Naive thymus-derived CD4-positive, alpha-beta T cell (primary cell): ENCODE results near the gene PWWP3B. TPM values are rescaled to one million over a fixed set of nuclear protein-coding genes. Genes with fewer than 3 reads are reported as not detected.

Experiments used
- ATAC-seq: fragments of 150-1000 bp; cut with Tn5 transposase; 2 replicates; pipeline ENCODE4 v1.10.0; 2021; ENCODE audit warnings: mild to moderate bottlenecking, moderate library complexity
- CTCF ChIA-PET: fragments of 350-600 bp; sonication (Branson Sonifier 250); formaldehyde crosslinking; loops from one replicate; lab custom pipeline; 2021; ENCODE audit warnings: antibody characterized with exemption; lab: Charles Lee
- POLR2A ChIA-PET: fragments of 350-600 bp; sonication (Branson Sonifier 250); formaldehyde crosslinking; loops from one replicate; lab custom pipeline; 2021; ENCODE audit warnings: antibody characterized with exemption, inconsistent platforms; lab: Charles Lee
- DNase-seq, 9 donors: peaks; one replicate each; pipeline versions ENCODE4 v3.0.0 to v3.0.0-alpha.2; 2020 to 2022; ENCODE audit warnings: mixed read lengths in 1 of 9
- H3K27ac ChIP-seq: one replicate; pipeline ENCODE4 v1.7.0; 2013; ENCODE audit warnings: mild to moderate bottlenecking, low read depth, low read length, moderate library complexity
- H3K27me3 ChIP-seq, 2 donors: one replicate each; pipeline ENCODE4 v1.7.0; 2013; ENCODE audit warnings: low read length in 2 of 2, mild to moderate bottlenecking in 2 of 2, moderate library complexity in 2 of 2; ENCODE audit not compliant: control insufficient read depth in 2 of 2, insufficient read depth in 2 of 2
- H3K36me3 ChIP-seq, 3 experiments: 1 replicate in 2 of 3; 2 replicates in 1 of 3; pipeline ENCODE4 v1.7.0; 2013; ENCODE audit warnings: low read length in 3 of 3, mild to moderate bottlenecking in 3 of 3, moderate library complexity in 1 of 3; ENCODE audit not compliant: insufficient read depth in 3 of 3, control insufficient read depth in 2 of 3
- H3K4me1 ChIP-seq, 2 donors: one replicate each; pipeline ENCODE4 v1.7.0; 2013; ENCODE audit warnings: low read length in 2 of 2, mild to moderate bottlenecking in 2 of 2, moderate library complexity in 1 of 2; ENCODE audit not compliant: control insufficient read depth in 2 of 2, insufficient read depth in 2 of 2
- H3K4me3 ChIP-seq: 2 replicates; pipeline ENCODE4 v1.7.0; 2013; ENCODE audit warnings: mild to moderate bottlenecking, low read length
- H3K9me3 ChIP-seq, 3 experiments: 1 replicate in 2 of 3; 2 replicates in 1 of 3; pipeline ENCODE4 v1.7.0; 2013; ENCODE audit warnings: low read length in 3 of 3; ENCODE audit not compliant: control insufficient read depth in 2 of 3
- H3K27ac Mint-ChIP-seq, 9 donors: one replicate each; pipeline ENCODE4 v1.8.0; 2020 to 2022; ENCODE audit warnings: mixed read lengths in 9 of 9, mild to moderate bottlenecking in 8 of 9, moderate library complexity in 5 of 9, inconsistent platforms in 2 of 9
- H3K27me3 Mint-ChIP-seq, 5 donors: one replicate each; pipeline ENCODE4 v1.8.0; 2021 to 2022; ENCODE audit warnings: mixed read lengths in 5 of 5, mild to moderate bottlenecking in 1 of 5
- H3K36me3 Mint-ChIP-seq, 5 donors: one replicate each; pipeline ENCODE4 v1.8.0; 2020 to 2022; ENCODE audit warnings: mixed read lengths in 5 of 5, mild to moderate bottlenecking in 3 of 5, inconsistent platforms in 1 of 5
- H3K4me1 Mint-ChIP-seq, 7 donors: one replicate each; pipeline ENCODE4 v1.8.0; 2020 to 2022; ENCODE audit warnings: mixed read lengths in 7 of 7, mild to moderate bottlenecking in 3 of 7, inconsistent platforms in 1 of 7
- H3K4me3 Mint-ChIP-seq, 10 donors: one replicate each; pipeline ENCODE4 v1.8.0; 2020 to 2022; ENCODE audit warnings: mild to moderate bottlenecking in 10 of 10, mixed read lengths in 10 of 10, moderate library complexity in 6 of 10, inconsistent platforms in 2 of 10
- H3K9me3 Mint-ChIP-seq, 11 donors: one replicate each; pipeline ENCODE4 v1.8.0; 2020 to 2022; ENCODE audit warnings: mixed read lengths in 11 of 11, mild to moderate bottlenecking in 4 of 11, inconsistent platforms in 1 of 11, moderate library complexity in 1 of 11
- intact Hi-C, 2 donors: fragments of 100-400 bp; cut with micrococcal nuclease; formaldehyde crosslinking; loops; one replicate each; pipeline ENCODE4 v1.15.1; 2023
- polyA plus RNA-seq, 2 donors: library from polyadenylated mRNA; unstranded; fragments of 300-500 nt; fragmentation: Illumina TruSeq; gene quantifications; one replicate each; pipeline ENCODE4 v1.2.3, GENCODE V29; 2021
- total RNA-seq, 6 experiments: library from RNA in 5 of 6; stranded (reverse) in 5 of 6; gene quantifications; 1 replicate in 5 of 6; 2 replicates in 1 of 6; pipeline ENCODE4 v1.2.3 and lab custom pipeline; 2021 to 2026

PWWP3B gene
- total RNA-seq (not detected), polyA plus RNA-seq (not detected), total RNA-seq (lab: John Stamatoyannopoulos, UW) (not detected)

DNA sequence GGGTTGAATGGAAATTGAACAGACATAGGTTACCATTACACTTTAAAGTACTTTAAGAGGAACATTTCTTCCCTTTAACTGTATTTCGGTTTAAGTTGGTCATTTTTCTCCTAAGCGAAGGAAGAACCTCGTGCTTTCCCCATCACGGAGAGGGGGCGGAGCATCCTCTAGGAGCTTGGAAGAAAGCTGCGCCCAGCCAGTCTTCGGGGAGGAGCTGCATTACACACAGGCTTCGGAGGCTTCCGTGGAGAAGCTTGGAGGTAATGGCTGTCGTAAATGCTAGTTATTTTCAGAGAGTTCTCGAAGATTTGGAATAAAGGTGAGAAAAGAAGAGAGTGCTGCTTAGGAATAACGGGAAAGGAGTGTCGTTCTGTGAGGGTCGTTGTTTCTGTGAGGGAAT, at the start of gene PWWP3B:
Gene PWWP3B (plus strand): TSS at position 199 of the 400 bp plus-strand sequence. CDS start 37,128 bp downstream, outside the sequence.
- ChIA-PET POLR2A (no interaction called here), CTCF (no interaction called here)
- Mint-ChIP-seq H3K27me3 (no peaks in the 10 kb centered on the region), H3K4me3 (no peak within 1 kb of the TSS), H3K4me1 (no peaks in the 10 kb centered on the region), H3K9me3 (peaks cover 0 to 2% (median 0%) of the 10 kb centered on the region in 11 donors), H3K36me3 (no peaks in the 10 kb centered on the region), H3K27ac (no peak within 1 kb of the TSS)
- DNase-seq, result no peak
- intact Hi-C loops, result no loop called here
- H3K27ac ChIP-seq, result no peak within 1 kb of the TSS
- ATAC-seq, result no peak
- no peaks in the 10 kb centered on the region for H3K9me3 ChIP-seq
- H3K36me3 ChIP-seq, result no peaks in the 10 kb centered on the region
- no peaks in the 10 kb centered on the region for H3K27me3 ChIP-seq
- H3K4me1 ChIP-seq, result no peaks in the 10 kb centered on the region
- no peak within 1 kb of the TSS for H3K4me3 ChIP-seq

DNA sequence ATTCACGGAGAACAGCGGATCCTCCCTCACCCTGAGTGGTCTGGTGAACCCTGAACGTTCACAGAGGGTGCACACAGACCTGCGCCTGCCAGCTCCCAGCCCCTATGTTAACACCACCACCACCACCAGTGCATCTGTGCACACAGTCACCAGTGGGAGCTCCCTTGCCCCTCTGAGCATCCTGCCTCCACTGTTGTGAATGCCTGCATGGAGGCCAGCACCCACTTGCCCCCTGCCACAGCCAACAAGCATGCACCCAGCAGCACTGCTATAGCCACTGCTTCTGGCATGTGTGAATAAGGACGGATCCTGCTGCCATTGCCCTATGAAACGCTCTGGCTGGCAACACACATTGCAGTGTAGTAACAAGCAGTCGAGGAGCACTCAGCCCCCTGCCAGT, 29.1 kb upstream of the PWWP3B start:
- ChIA-PET CTCF (no interaction called here), POLR2A (no interaction called here)
- no peak for DNase-seq
- no peak overlapping the region for H3K4me3 ChIP-seq
- no peaks in the 10 kb centered on the region for H3K4me1 Mint-ChIP-seq
- H3K27me3 ChIP-seq, result no peaks in the 10 kb centered on the region
- ATAC-seq, result no peak
- H3K4me3 Mint-ChIP-seq, result no peak overlapping the region
- H3K27ac ChIP-seq, result no peak overlapping the region
- no peak overlapping the region for H3K27ac Mint-ChIP-seq
- no peaks in the 10 kb centered on the region for H3K9me3 ChIP-seq
- no peaks in the 10 kb centered on the region for H3K36me3 Mint-ChIP-seq
- H3K36me3 ChIP-seq, result no peaks in the 10 kb centered on the region
- intact Hi-C loops, result no loop called here
- no peaks in the 10 kb centered on the region for H3K27me3 Mint-ChIP-seq
- H3K9me3 Mint-ChIP-seq, result peaks cover 0 to 11% (median 4%) of the 10 kb centered on the region in 11 donors
- no peaks in the 10 kb centered on the region for H3K4me1 ChIP-seq

DNA sequence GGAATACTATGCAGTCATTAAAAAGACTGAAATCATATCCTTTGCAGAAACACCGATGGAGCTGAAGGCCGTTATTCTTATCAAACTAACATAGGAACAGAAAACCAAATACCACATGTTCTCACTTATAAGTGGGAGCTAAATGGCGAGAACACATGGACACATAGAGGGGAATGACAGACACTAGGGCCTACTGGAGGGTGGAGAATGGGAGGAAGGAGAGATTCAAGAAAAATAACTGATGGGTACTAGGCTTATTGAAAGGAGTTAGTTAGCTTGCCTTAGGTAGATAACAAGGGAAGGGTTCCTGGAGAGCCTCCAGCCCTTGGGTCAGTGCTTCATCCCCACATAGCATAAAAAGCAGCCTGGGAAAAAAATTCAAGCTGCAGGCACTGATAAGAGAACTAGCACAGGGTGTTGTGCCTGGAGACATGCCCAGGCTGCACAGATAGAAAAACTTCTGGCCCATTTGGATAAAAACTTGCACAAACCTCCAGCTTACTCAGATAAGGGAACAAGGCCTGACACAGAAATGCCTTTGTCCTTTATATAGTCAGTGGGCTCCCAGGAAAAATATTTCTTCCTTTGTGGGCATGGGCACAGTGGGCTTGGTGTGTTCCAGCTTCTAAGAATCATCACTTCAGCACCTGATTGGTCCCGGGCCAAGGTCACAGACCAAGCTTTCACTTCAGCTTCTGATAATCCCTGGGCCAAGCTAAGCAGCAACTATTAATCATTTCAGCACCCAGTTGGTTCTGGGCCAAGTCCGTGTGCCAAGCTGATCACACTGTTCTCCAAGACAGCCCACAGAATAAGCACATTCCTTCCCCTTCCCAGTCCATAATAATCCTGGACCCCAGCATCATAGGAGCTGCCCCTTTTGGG, 23.1 kb upstream of the PWWP3B start:
- no peak overlapping the region for H3K27ac Mint-ChIP-seq
- Histone ChIP-seq H3K9me3 (no peaks in the 10 kb centered on the region), H3K27me3 (no peaks in the 10 kb centered on the region), H3K4me3 (no peak overlapping the region), H3K4me1 (no peaks in the 10 kb centered on the region), H3K36me3 (no peaks in the 10 kb centered on the region), H3K27ac (no peak overlapping the region)
- H3K4me1 Mint-ChIP-seq, result no peaks in the 10 kb centered on the region
- H3K9me3 Mint-ChIP-seq, result peaks cover 0 to 12% (median 2%) of the 10 kb centered on the region in 11 donors
- no peak overlapping the region for H3K4me3 Mint-ChIP-seq
- ChIA-PET CTCF (no interaction called here), POLR2A (no interaction called here)
- DNase-seq (no peak), ATAC-seq (no peak)
- no peaks in the 10 kb centered on the region for H3K27me3 Mint-ChIP-seq
- intact Hi-C loops, result no loop called here
- no peaks in the 10 kb centered on the region for H3K36me3 Mint-ChIP-seq

DNA sequence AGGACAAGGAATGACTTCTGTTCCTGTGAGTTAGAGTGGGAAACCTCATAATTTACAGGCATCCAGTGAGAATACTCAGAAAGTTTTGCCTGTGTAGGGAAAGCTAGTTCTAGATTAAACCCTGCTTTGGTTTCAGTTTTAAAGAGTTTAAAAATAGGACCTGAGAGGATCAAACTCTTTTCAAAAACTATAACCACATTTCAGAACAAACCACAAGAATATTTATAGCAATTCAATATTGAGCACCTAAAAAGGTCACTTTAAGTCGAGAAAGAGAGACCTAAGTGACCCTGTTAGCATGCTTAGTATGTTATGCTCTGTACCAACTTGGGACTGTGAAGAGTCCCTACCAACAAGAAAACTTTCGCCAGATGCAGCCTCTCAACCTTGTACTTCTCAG, 17.4 kb upstream of the PWWP3B start:
- Mint-ChIP-seq H3K4me1 (no peaks in the 10 kb centered on the region), H3K27ac (no peak overlapping the region), H3K27me3 (no peaks in the 10 kb centered on the region), H3K4me3 (no peak overlapping the region), H3K36me3 (no peaks in the 10 kb centered on the region), H3K9me3 (no peaks in the 10 kb centered on the region)
- ATAC-seq (no peak), DNase-seq (no peak)
- H3K4me3 ChIP-seq, result no peak overlapping the region
- H3K27ac ChIP-seq, result no peak overlapping the region
- intact Hi-C loops, result no loop called here
- H3K9me3 ChIP-seq, result no peaks in the 10 kb centered on the region
- no peaks in the 10 kb centered on the region for H3K36me3 ChIP-seq
- ChIA-PET POLR2A (no interaction called here), CTCF (no interaction called here)
- H3K4me1 ChIP-seq, result no peaks in the 10 kb centered on the region
- H3K27me3 ChIP-seq, result no peaks in the 10 kb centered on the region

DNA sequence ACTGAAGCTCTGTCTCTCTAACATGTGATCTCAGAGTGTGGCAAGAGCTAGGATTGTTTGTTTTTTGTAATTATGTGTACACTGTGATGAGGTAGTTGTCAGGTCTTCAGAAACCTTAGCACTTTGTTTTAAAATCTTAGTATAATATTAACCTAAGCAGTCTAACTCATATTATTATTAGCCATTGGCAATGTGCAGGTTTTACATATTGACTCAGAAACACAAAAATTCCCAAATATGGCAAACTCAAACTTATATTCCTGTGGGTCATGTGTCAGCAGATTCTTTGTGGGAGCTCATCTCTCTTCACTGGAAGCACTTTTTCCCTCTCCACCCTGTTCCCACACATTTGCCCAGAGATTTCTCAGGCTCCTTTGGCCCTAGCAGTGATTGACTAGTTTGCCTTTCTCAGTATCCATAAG, 8.2 kb upstream of the PWWP3B start:
- no peaks in the 10 kb centered on the region for H3K27me3 ChIP-seq
- Mint-ChIP-seq H3K36me3 (no peaks in the 10 kb centered on the region), H3K27me3 (no peaks in the 10 kb centered on the region), H3K4me3 (no peak overlapping the region), H3K4me1 (no peaks in the 10 kb centered on the region), H3K27ac (no peak overlapping the region), H3K9me3 (no peaks in the 10 kb centered on the region)
- H3K27ac ChIP-seq, result no peak overlapping the region
- H3K4me3 ChIP-seq, result no peak overlapping the region
- DNase-seq, result no peak
- ChIA-PET CTCF (no interaction called here), POLR2A (no interaction called here)
- no peaks in the 10 kb centered on the region for H3K36me3 ChIP-seq
- intact Hi-C loops, result no loop called here
- no peak for ATAC-seq
- H3K4me1 ChIP-seq, result no peaks in the 10 kb centered on the region
- H3K9me3 ChIP-seq, result no peaks in the 10 kb centered on the region

DNA sequence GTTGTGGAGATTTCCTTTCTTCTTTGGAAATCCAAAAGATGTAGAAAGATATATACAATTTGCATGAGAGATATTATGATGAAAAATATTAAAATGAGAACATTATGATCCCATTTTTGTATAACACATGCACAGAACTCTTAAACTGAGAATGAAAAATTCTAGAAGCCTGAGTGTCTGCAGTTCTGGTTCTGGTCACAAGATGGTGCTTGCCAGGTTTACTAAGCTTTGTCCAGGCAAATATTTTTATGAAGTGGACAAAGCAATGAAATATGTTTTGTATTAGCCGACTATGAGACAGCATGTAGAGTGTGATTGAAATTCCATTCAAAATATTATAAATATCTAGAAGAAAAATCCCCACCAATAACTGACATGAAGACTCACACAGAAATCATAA, 2.2 kb downstream of the PWWP3B start:
- Histone ChIP-seq H3K27ac (no peak overlapping the region), H3K36me3 (no peaks in the 10 kb centered on the region), H3K4me3 (no peak overlapping the region), H3K27me3 (no peaks in the 10 kb centered on the region), H3K9me3 (no peaks in the 10 kb centered on the region), H3K4me1 (no peaks in the 10 kb centered on the region)
- intact Hi-C loops, result no loop called here
- ATAC-seq (no peak), DNase-seq (no peak)
- ChIA-PET POLR2A (no interaction called here), CTCF (no interaction called here)
- Mint-ChIP-seq H3K36me3 (no peaks in the 10 kb centered on the region), H3K9me3 (peaks cover 0 to 2% (median 0%) of the 10 kb centered on the region in 11 donors), H3K4me1 (no peaks in the 10 kb centered on the region), H3K27me3 (no peaks in the 10 kb centered on the region), H3K27ac (no peak overlapping the region), H3K4me3 (no peak overlapping the region)

DNA sequence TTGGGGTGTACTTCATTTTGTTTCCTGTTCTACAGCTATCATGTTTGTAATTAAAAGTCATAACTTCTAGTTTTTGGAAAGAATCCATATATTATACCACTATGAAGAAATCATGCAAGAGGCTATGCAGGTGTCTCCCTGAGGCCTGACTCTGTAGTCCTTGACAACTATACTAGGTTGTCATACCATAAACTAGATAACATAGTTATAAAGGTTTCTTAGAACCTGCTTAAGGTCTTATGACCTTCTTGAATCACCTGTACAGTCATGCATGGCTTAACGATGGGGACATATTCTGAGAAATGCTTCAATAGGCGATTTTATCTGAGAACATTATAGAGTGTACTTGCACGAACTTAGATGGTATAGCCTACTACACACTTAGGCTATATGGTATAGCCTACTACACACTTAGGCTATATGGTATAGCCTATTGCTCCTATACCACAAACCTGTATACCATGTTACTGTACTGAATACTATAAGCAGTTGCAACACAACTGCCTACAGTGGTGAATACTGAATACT, 3.3 kb downstream of the PWWP3B start:
- Histone ChIP-seq H3K9me3 (no peaks in the 10 kb centered on the region), H3K4me3 (no peak overlapping the region), H3K27ac (no peak overlapping the region), H3K36me3 (no peaks in the 10 kb centered on the region), H3K27me3 (no peaks in the 10 kb centered on the region), H3K4me1 (no peaks in the 10 kb centered on the region)
- no peaks in the 10 kb centered on the region for H3K4me1 Mint-ChIP-seq
- ChIA-PET CTCF (no interaction called here), POLR2A (no interaction called here)
- no peak for ATAC-seq
- H3K27me3 Mint-ChIP-seq, result no peaks in the 10 kb centered on the region
- no peaks in the 10 kb centered on the region for H3K36me3 Mint-ChIP-seq
- no peak for DNase-seq
- H3K9me3 Mint-ChIP-seq, result peaks cover 0 to 4% (median 0%) of the 10 kb centered on the region in 11 donors
- H3K27ac Mint-ChIP-seq, result no peak overlapping the region
- H3K4me3 Mint-ChIP-seq, result no peak overlapping the region
- intact Hi-C loops, result no loop called here
